Stomach (tissue), 9 donors: ENCODE results near the gene MIS18A. TPM values are rescaled to one million over a fixed set of nuclear protein-coding genes. Genes with fewer than 3 reads are reported as not detected.

Experiments
- DNase-seq, 2 donors: peaks; one replicate each; pipeline versions ENCODE4 v3.0.0 to v3.0.0-alpha.2; 2013 to 2019
- H3K27ac ChIP-seq, 5 donors: fragments of 200-600 bp in 4 of 5; sonication (generic) in 4 of 5; one replicate each; pipeline ENCODE4 v1.5.1; 2013 to 2019; ENCODE audit warnings: mild to moderate bottlenecking in 1 of 5, moderate library complexity in 1 of 5
- H3K27me3 ChIP-seq, 3 donors: fragments of 200-600 bp; sonication (generic); one replicate each; pipeline ENCODE4 v1.5.1; 2017 to 2019; ENCODE audit warnings: mixed run types in 1 of 3
- H3K36me3 ChIP-seq, 4 donors: fragments of 200-600 bp; sonication (generic); 1 replicate in 3 of 4; 2 replicates in 1 of 4; pipeline ENCODE4 v1.5.1; 2016 to 2019
- H3K4me1 ChIP-seq, 4 donors: fragments of 200-600 bp; sonication (generic); one replicate each; pipeline ENCODE4 v1.5.1; 2016 to 2019
- H3K4me3 ChIP-seq, 4 donors: fragments of 200-600 bp; sonication (generic) in 3 of 4; one replicate each; pipeline ENCODE4 v1.5.1; 2016 to 2019; ENCODE audit warnings: mild to moderate bottlenecking in 1 of 4
- H3K9me3 ChIP-seq, 4 donors: fragments of 200-600 bp; sonication (generic); one replicate each; pipeline ENCODE4 v1.5.1; 2016 to 2019
- CTCF ChIP-seq, 7 experiments: fragments of 450-650 bp in 4 of 7; fragments of 200-600 bp in 3 of 7; sonication (generic) in 3 of 7; IDR thresholded peaks; one replicate each; pipeline ENCODE4 v1.5.1; 2016 to 2019; ENCODE audit warnings: antibody characterized with exemption in 7 of 7, control low read depth in 2 of 7, mild to moderate bottlenecking in 1 of 7
- EP300 ChIP-seq: sonication (generic); formaldehyde crosslinking; IDR thresholded peaks from one replicate; pipeline ENCODE4 v1.6.1; 2017; ENCODE audit warnings: antibody characterized with exemption
- POLR2A ChIP-seq, 4 donors: fragments of 450-650 bp; IDR thresholded peaks; one replicate each; pipeline ENCODE4 v1.6.1; 2016; ENCODE audit warnings: antibody characterized with exemption in 4 of 4, control low read depth in 2 of 4, mild to moderate bottlenecking in 1 of 4, moderate library complexity in 1 of 4
- POLR2AphosphoS5 ChIP-seq, 3 donors: sonication (generic); formaldehyde crosslinking; IDR thresholded peaks; one replicate each; pipeline ENCODE4 v1.6.1; 2016; ENCODE audit warnings: antibody characterized with exemption in 3 of 3
- WGBS, 5 donors: extraction: QIAGEN DNeasy Blood & Tissue Kit in 3 of 5; methylation state at CpG; one replicate each; pipeline versions ENCODE4 v1.1.5 to v1.1.7; 2013 to 2018; 5-methylcytosine and 5-hydroxymethylcytosine counted together
- intact Hi-C: fragments of 100-400 bp; cut with DNase I; formaldehyde crosslinking; loops from one replicate; pipeline ENCODE4 v1.15.1; 2023; ENCODE audit warnings: low total_unique reads
- polyA plus RNA-seq, 3 donors: library from polyadenylated mRNA; stranded (reverse); fragments of 200-250 nt; gene quantifications; one replicate each; pipeline ENCODE4 v1.2.3, GENCODE V29; 2013
- total RNA-seq, 5 donors: library from RNA; depleted of rRNA; stranded (reverse); fragments of >200 nt; gene quantifications; one replicate each; pipeline versions ENCODE4 v1.1.0 to v1.2.3, GENCODE V29; 2014 to 2016
- donor health status: healthy with polysubstance abuse.
- donor health status: Bipolar disorder and iron deficiency.
- donor health status: healthy.

Gene MIS18A
- total and polyA plus RNA-seq, 8 donors: 1.4 to 10.7 (median 8.0) TPM; not detected in 2

DNA sequence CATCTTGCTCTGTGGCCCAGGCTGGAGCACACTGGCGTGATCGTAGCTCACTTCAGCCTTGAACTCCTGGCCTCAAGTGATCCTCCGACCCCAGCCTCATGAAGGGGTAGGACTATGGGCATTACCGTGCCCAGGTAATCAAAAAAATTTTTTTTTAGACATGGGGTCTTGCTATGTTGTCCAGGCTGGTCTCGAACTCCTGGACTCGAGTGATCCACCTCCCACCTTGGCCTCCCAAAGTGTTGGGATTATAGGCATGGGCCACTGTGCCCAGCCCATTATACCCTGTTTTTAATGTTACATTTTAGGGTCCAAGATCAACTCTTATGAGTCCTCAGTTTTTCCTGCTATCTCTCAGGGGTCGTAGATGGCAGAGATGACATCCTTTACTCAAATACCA lies 26.1 kb upstream of the MIS18A start:
- no peak for DNase-seq
- intact Hi-C loops: no loop called here
- no peak overlapping the region for H3K27ac ChIP-seq
- H3K9me3 ChIP-seq: no peaks in the 10 kb centered on the region
- no peaks in the 10 kb centered on the region for H3K4me1 ChIP-seq
- no peak overlapping the region for H3K4me3 ChIP-seq
- 95 to 98% (median 96%) methylated on average over 7 of the region's 7 CpGs for WGBS, 5 donors
- peaks cover 0 to 27% (median 21%) of the 10 kb centered on the region in 4 donors for H3K36me3 ChIP-seq
- no peaks in the 10 kb centered on the region for H3K27me3 ChIP-seq
- no peak for TF ChIP-seq EP300
- TF ChIP-seq CTCF (IDR thresholded peaks at IDR 0.05): no peak
- no peak for TF ChIP-seq POLR2A (IDR thresholded peaks at IDR 0.05)
- TF ChIP-seq POLR2AphosphoS5 (IDR thresholded peaks at IDR 0.05): no peak

- intact Hi-C loops: no loop called here
- WGBS, 5 donors: 89 to 100% (median 98%) methylated on average over 1 of the region's 1 CpG
Measured at GRCh38 chr21:32303385-32303784, 24.5 kb upstream of the MIS18A start.

DNA sequence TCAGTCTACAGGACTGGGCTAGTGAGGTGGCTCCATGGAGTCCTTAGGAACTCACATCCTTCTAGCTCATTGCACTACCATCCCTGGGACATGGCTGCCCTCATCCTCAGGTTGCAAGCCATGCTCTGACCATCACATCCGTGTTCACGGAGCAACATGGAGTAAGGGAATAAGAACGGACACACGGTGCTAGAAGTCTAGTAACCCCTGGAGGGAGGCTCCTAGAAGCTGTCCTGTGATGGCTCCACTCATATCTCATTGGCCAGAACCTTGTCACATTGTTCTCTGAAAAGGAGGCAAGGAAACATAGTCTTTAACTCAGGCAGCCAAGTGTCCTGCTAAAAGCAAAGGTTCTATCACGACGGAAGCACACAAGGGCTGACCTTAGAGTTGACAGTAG lies 23.7 kb upstream of the MIS18A start:
- Histone ChIP-seq H3K27me3 (no peaks in the 10 kb centered on the region), H3K27ac (no peak overlapping the region), H3K36me3 (peaks cover 0 to 14% (median 5%) of the 10 kb centered on the region in 4 donors), H3K9me3 (no peaks in the 10 kb centered on the region), H3K4me1 (no peaks in the 10 kb centered on the region), H3K4me3 (no peak overlapping the region)
- TF ChIP-seq EP300 (no peak), POLR2A (IDR thresholded peaks at IDR 0.05) (no peak), CTCF (IDR thresholded peaks at IDR 0.05) (no peak), POLR2AphosphoS5 (IDR thresholded peaks at IDR 0.05) (no peak)
- intact Hi-C loops: no loop called here
- WGBS, 5 donors: 88 to 97% (median 93%) methylated on average over 6 of the region's 6 CpGs
- no peak for DNase-seq

More at GRCh38 chr21:32303385-32303784, 24.5 kb upstream of the MIS18A start:
- TF ChIP-seq POLR2AphosphoS5 (IDR thresholded peaks at IDR 0.05) (no peak), POLR2A (IDR thresholded peaks at IDR 0.05) (no peak), EP300 (no peak), CTCF (IDR thresholded peaks at IDR 0.05) (no peak)
- Histone ChIP-seq H3K4me1 (no peaks in the 10 kb centered on the region), H3K27ac (no peak overlapping the region), H3K27me3 (no peaks in the 10 kb centered on the region), H3K9me3 (no peaks in the 10 kb centered on the region), H3K4me3 (no peak overlapping the region), H3K36me3 (peaks cover 0 to 14% (median 11%) of the 10 kb centered on the region in 4 donors)
- no peak for DNase-seq

GRCh38 chr21:32301596-32301995 lies 22.7 kb upstream of the MIS18A start:
- no peak for TF ChIP-seq CTCF (IDR thresholded peaks at IDR 0.05)
- no peak for TF ChIP-seq POLR2A (IDR thresholded peaks at IDR 0.05)
- no peak for TF ChIP-seq POLR2AphosphoS5 (IDR thresholded peaks at IDR 0.05)
- no peak for TF ChIP-seq EP300
- 80 to 97% (median 88%) methylated on average over 2 of the region's 2 CpGs for WGBS, 5 donors
- H3K27me3 ChIP-seq: no peaks in the 10 kb centered on the region
- intact Hi-C loops: no loop called here
- DNase-seq: no peak
- no peaks in the 10 kb centered on the region for H3K9me3 ChIP-seq
- H3K4me3 ChIP-seq: no peak overlapping the region
- no peak overlapping the region for H3K27ac ChIP-seq
- H3K36me3 ChIP-seq: peaks cover 0 to 12% (median 2%) of the 10 kb centered on the region in 4 donors
- no peaks in the 10 kb centered on the region for H3K4me1 ChIP-seq
